ENCODE measurements around the gene OR6C2.
"Not testable (repeated sequence)": the region's sequence is repeated elsewhere in the genome, so short reads cannot be mapped to it uniquely, and the experiment has no call there.

Gene OR6C2

DNA sequence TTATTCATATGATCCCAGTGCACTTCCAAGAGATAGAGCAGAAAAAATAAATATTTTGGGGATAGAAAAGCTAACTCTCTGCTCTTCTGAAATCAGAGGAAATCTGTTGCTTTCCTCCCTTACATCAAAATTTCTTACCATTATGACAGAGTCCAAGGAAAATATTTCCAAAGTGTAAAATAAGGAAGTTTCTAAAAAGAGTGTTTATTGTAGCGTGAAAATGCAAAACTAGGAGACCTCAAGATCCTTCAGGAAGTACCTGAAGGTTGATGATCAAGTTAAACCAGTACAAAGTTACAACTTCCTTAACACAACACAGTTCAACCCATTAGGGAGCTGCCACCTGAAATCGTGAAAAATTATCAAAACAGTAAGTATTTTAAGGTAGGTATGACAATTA is at the start of gene OR6C2:
Gene OR6C2, plus strand, starts transcription at position 301 of the 400 bp plus-strand sequence. CDS start 8,138 bp downstream, outside the sequence.
- DNase-seq: no peak

- DNase-seq: no peak
These were observed 47.5 kb upstream of the OR6C2 start for GRCh38 chr12:55396326-55396725.

- DNase-seq: no peak
These were observed 43.6 kb upstream of the OR6C2 start, which contains the start of gene OR6C65 for GRCh38 chr12:55400229-55400628. OR6C65 (plus strand) TSS chr12:55400529; CDS start chr12:55400529, 0 bp downstream.

- DNase-seq: no peak
These were observed 36.0 kb upstream of the OR6C2 start for GRCh38 chr12:55407866-55408265.

DNA sequence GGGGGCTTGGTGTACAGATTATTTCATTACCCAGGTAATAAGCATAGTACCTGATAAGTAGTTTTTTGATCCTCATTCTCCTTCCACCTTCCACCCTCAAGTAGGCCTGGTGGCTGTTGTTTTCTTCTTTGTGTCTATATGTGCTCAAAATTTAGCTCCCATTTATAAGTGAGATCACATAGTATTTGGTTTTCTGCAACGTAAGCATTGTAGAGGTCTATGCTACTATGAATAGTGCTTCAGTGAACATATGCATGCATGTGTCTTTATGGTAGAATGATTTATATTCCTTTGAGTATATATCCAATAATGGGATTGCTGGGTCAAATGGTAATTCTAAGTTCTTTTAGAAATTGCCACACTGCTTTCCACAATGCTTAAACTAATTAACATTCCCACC is 34.7 kb upstream of the OR6C2 start:
- not testable (repeated sequence) for DNase-seq

DNA sequence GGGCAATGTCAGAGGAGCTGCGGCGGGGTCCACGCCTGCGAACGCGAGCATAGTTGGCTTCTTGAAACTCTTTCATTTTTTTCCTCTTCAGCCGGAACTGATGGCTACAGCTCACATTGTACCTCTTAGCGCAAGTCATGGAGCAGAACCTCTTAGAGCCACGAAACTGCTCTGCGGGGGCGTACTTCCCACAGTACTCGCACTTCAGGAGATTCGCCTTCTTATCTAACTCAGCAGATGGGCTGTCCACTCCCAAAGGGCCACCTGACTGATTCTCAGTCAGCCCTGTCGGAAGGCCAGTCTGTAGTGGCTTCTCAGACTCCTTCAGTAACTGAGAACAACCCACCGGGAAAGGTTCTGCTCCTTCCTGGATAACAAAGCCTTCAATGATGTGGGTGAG is 31.7 kb upstream of the OR6C2 start:
- DNase-seq: not testable (repeated sequence)

DNA sequence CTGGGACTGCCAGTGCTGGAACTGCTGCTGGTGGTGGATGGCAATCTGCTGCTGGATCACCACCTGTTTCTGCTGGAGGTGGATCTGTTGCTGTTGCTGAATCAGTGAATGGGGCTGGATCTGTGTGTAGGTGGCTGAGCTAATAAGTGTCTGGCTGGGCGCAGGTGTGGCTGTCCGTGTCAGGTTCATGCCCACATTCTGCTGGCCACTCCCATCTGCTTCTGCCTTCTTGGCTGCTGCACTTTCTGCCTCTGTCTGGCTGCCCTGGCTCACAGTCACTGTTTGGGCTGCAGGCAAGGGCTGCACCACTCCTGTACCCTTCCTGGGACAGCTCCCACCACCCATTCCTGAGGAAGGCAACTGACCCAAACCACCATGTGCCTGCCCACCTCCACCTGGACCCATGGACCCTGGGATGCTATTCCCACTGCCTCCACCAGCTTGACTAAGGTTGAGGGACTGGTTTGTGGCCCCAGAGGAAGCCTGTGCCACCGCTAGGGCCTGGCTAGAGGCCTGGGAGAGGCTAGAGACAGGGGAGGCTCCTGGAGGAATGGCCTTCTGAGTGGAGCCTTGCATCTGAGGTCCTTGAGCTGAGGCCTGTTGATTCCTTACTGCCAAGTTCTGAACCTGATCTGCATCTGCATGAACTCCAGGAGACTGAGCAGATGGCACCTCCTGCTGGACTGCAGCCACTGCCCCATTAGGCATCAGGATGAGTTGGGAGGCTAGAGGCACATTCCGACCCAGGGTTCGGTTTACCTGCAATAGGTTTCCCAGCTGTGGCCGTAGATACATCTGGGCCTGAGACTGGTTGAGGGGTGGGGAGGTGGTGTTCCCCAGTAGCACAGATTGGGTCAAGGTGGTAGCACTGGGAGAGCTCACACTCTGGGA is 30.1 kb upstream of the OR6C2 start:
- DNase-seq: not testable (repeated sequence)

DNA sequence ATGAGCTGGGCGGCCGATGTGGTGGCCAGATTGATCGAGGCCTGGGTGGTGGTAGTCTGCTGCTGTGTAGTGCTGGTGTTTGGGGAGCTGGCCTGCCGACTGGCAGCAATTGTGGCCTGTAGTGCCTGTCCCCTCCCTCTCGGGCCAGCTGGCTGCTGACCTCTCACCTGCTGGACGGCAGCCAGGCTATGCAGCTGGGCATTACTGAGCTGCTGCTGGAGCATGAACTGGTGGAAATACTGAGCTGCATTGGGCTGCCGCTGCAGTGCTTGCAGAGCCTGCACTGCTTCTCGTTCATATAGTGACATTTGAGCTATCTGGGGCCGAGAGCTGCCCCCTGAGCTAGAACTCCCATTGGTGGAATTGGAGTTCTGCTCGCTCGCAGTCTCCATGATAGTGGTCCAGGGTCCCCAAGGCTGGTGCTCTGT is 29.5 kb upstream of the OR6C2 start:
- DNase-seq: not testable (repeated sequence)

DNA sequence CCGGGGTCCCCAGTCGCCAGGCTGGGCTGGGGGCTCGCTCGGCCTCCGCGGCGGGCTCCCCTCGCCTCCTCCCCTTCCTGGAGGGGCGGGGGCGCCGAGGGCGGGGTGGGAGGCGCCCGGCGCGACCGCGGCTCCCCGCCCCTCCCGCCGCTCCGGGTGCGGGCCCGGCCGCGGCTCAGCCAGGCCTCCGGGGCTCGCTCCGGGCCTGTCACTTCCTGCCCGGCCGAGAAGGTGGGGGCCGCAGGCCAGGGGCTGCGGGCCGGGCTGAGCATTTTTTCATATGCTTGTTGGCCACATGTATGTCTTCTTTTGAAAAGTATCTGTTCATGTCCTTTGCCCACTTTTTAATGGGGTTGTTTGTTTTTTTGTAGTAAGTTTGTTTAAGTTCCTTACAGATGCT is 29.0 kb upstream of the OR6C2 start:
- DNase-seq: not testable (repeated sequence)

GRCh38 chr12:55416961-55417360 is 26.9 kb upstream of the OR6C2 start:
- DNase-seq: no peak

- DNase-seq: no peak
These were observed 23.4 kb upstream of the OR6C2 start for GRCh38 chr12:55420307-55420962.

DNA sequence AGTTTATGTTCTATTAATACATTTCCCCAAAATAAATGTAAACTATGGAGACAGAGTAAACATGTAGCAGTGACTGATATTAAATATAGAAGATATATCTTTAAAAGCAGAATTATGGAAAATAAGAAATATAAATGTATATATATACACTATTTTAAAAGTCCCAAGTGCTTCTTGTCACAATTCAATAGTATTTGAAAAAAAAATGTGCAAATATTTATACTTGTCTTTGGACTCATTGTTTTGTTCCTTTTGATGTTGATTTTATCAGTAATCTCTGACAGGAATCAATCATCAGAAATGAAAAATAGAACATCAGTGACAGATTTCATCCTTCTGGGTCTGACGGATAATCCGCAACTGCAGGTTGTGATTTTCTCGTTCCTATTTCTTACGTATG is 17.9 kb upstream of the OR6C2 start, which contains the start of gene OR6C76:
Gene OR6C76, plus strand, starts transcription at position 301 of the 400 bp plus-strand sequence. Its CDS starts 0 bp downstream, at position 301.
- DNase-seq: no peak

DNA sequence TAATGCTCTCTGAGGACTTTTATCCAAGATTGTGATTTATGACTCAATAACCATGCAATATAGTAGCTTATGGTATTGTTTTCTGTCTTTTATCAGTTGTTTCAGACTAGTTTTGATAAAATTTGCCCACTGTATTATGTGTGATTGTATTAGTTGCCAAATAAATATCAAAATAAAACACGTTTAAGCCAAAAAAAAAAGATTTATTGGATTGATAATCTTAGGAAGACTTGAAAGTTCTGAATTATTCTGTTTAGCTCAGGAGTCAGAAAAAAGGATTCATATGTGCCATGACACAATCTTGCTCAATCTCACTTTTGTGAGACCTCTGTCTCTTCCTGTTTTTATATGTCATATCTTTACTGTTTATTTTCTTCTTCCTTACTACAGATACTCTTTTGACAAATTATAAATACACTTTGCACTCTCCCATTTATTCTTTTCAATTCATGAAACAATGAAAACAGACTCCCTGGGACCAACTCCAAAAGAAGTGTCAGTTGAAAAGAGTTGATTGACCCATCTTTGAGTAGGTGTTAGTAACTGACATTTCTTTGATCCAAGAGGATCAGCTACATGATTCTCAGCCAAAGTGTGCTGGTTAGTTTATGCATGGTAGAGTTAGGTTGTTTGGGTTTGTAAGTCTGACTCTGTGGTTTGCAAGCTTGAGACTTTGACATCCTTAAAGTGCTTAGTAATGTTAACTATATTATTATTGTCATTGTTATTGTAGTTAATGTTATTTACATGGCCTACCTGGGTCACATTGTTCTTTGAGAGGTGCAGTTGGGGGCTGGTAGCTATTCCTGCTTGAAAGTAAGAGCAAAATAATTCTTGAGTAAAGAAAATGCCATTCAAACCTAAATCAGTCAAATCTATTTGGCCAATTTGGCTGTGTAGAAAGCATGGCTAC is 15.3 kb upstream of the OR6C2 start:
- DNase-seq: no peak

- not testable (repeated sequence) for DNase-seq
These were observed 2.6 kb upstream of the OR6C2 start for GRCh38 chr12:55441233-55441632.

DNA sequence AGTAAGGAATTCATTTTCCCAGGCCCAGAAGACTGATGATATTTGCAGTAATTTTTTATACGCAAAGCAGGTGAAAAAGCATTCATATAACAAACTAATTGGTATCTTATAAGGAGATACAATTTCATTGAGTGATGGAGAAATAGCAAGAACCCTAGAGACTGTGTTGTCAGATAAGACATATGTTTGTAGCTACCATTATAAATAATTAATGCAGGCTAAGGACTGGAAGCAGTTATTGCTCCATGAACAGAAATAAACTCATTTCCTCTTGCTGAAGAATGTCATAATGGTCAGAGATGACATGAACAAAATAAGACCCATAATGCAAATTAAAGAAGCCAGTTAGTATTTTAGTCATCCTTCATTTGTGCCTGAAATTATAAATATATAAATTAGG is 1.5 kb downstream of the OR6C2 start:
- DNase-seq: no peak

GRCh38 chr12:55446326-55446725 is 2.5 kb downstream of the OR6C2 start:
- DNase-seq: no peak

GRCh38 chr12:55448825-55449224 is 4.9 kb downstream of the OR6C2 start:
- DNase-seq: no peak

- DNase-seq: not testable (repeated sequence)
These were observed 21.1 kb downstream of the OR6C2 start for GRCh38 chr12:55464926-55465325.

DNA sequence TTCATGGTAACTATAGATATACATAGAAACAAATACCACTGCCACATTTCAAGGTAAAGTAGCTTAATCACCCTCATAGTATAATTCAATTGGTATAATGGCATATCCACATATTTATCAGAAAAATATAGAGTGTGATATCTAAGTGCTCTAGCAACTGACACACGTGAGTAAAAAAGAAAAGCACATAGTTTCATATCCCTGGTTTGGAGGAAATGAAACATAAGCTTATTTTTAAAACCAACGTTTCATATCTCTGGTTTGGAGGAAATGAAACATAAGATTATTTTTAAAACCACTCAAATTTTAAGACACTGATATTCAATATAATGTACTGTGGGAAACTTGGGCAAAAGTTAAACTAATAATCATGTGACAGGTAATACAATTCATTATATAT is 24.0 kb downstream of the OR6C2 start:
- DNase-seq: no peak

DNA sequence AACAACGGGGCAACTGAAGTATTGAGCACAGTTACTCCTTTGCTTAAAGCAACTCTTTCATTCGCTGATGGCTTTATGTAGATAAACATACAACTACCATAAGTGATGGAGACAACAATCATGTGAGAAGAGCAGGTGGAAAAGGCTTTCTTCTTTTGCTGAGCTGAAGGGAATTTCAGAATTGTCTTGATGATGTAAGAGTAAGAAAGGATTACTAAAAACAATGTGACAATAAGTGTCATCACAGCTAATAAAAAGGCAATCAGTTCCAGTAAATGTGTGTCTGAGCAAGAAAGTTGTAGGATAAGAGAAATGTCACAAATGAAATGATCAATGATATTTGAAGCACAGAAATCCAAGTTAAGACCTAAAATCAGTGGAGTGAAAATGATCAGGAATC is 25.4 kb downstream of the OR6C2 start:
- DNase-seq: no peak

DNA sequence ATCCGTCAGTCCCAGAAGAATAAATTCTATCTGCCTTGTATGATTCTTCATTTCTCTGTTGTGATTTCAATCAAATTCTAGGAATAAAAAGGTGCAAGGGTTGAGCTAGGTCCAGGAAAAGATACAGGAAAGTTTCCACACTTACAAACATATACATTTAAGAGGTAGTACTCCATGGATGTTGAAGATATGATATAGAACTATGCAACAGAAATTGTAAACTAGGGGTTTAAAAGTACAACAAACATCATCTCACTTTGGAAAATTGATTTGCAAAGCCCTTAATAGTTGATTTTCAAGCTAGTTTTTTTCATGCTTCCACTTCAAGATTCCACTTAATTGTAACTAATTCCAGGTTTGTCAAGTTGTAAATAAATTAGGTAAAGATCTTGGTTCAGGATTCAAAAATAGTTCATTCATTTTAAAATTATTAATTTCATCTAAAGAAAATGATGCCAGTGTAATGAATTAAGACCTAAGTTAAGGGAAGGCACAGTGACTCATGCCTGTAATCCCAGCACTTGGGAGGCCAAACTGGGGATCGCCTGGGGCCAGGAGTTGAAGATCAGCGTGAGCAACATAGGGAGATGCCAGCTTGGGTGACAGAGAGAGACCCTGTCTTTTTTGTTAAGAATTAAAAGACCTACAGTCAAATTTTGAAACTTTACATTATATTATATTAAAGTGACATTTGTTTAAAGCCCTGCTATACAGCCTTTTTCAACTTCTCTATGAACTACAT is 26.4 kb downstream of the OR6C2 start, which contains the start of gene OR6C70:
Gene OR6C70, minus strand, starts transcription at position 51 of the 742 bp plus-strand sequence. Its CDS starts 0 bp downstream, at position 51.
- DNase-seq: no peak

GRCh38 chr12:55472264-55472663 is 28.4 kb downstream of the OR6C2 start:
- DNase-seq: no peak
